Measurements from ENCODE around the gene OR2T35. TPM values are rescaled to one million over a fixed set of nuclear protein-coding genes. Genes with fewer than 3 reads are reported as not detected.
A peak's percentile ranks its signal among the peaks of the same experiment; 100 is the strongest.
"Not testable (repeated sequence)": the region's sequence is repeated elsewhere in the genome, so short reads cannot be mapped to it uniquely, and the experiment has no call there.

The OR2T35 gene, protein sequence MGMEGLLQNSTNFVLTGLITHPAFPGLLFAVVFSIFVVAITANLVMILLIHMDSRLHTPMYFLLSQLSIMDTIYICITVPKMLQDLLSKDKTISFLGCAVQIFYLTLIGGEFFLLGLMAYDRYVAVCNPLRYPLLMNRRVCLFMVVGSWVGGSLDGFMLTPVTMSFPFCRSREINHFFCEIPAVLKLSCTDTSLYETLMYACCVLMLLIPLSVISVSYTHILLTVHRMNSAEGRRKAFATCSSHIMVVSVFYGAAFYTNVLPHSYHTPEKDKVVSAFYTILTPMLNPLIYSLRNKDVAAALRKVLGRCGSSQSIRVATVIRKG
- not detected for polyA plus RNA-seq (2013, experiment 1 of 2)
- polyA plus RNA-seq (2013, experiment 2 of 2) = not detected

DNA sequence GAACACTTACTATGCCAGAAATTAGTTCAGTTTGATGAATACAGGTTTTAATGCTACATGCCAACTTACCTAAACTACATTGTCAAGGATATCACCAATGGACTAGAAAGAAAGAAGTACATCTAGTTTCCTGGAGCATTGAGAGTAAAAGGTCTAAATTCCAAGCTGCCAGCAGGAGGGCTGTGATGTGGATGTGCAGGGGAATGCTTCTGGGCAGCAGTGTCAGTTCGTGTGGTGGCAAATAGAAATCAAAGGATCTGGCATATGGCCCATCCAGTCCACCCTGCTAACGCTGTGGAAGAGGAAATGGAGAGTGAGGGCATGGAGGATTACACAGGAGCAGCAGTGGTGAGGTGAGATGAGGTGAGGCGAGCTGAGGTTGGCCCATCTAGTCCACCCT lies at the start of gene OR2T35:
OR2T35 (minus strand) TSS at position 101 of the 400 bp plus-strand sequence. CDS start 6,020 bp downstream, outside the sequence.
- not testable (repeated sequence) for H3K4me3 ChIP-seq (ENCODE audit: insufficient read depth in 1 of 2, low read depth in 1 of 2, low read length in 2 of 2); H3K4me1 ChIP-seq (ENCODE audit: control insufficient read depth, insufficient read depth, low read depth, low read length); H2BK12ac ChIP-seq (ENCODE audit: low read length in 2 of 2); H3K79me1 ChIP-seq (replicated peaks; ENCODE audit: low read length, poor library complexity, severe bottlenecking); H3K18ac ChIP-seq (ENCODE audit: low read depth in 1 of 2, low read length in 2 of 2); H2AK5ac ChIP-seq (ENCODE audit: low read length, severe bottlenecking); H3K23ac ChIP-seq (ENCODE audit: low read length in 2 of 2); H4K91ac ChIP-seq (ENCODE audit: low read length); H2BK120ac ChIP-seq (ENCODE audit: low read depth, low read length); H2AFZ ChIP-seq (ENCODE audit: low read depth, low read length); H3K4ac ChIP-seq (ENCODE audit: low read depth in 1 of 2, low read length in 2 of 2); H3K14ac ChIP-seq (ENCODE audit: low read length in 2 of 2); H3K9ac ChIP-seq (ENCODE audit: low read length); H2BK5ac ChIP-seq (ENCODE audit: low read depth, low read length, poor library complexity, severe bottlenecking); DNase-seq; H3K36me3 ChIP-seq (ENCODE audit: control insufficient read depth in 1 of 2, insufficient read depth in 2 of 2, low read depth in 1 of 2, low read length in 2 of 2); H4K8ac ChIP-seq (ENCODE audit: low read length); H3K27ac ChIP-seq (ENCODE audit: low read length, poor library complexity, severe bottlenecking); H2BK15ac ChIP-seq (ENCODE audit: low read depth, poor library complexity, severe bottlenecking); H3K9me3 ChIP-seq (ENCODE audit: control insufficient read depth, low read length); H3K27me3 ChIP-seq (ENCODE audit: control insufficient read depth in 1 of 2, insufficient read depth in 1 of 2, low read length in 2 of 2); H3K4me2 ChIP-seq (ENCODE audit: low read length, poor library complexity, severe bottlenecking)
- WGBS = no CpG with 5 or more reads among the region's 3 CpGs

DNA sequence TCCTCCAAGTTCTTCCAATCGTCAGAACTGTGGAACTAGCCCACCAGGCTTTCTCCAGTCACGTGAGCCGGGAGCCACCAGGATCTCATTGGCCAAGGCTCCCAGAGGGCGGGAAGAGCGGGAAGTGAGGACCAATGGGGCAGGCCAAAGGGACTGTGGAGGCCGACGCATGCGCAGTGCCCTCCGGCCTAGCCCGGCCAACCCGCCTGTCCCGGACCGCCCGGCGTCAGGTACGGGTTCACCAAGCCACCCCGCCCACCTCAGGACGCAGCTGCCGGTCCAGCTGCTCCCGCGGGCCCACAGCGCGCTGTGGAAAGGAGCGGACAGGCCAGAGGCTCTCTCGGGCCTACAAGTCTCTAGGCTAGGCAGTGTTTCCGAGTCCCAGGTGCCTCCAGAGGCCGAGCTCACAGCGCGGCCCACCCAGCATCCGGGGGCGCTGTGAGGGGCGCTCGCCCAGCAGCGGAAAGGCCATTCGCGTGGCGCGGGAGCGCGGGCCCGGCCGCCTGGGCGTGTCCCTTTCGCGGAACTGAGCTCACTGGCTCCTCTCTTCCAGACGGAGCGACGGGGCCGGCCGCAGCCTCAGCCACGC lies 46.6 kb upstream of the OR2T35 start:
- no peak overlapping the region for H3K4me3 ChIP-seq (ENCODE audit: insufficient read depth in 1 of 2, low read depth in 1 of 2, low read length in 2 of 2)
- H3K27ac ChIP-seq (ENCODE audit: low read length, poor library complexity, severe bottlenecking) = no peak overlapping the region
- no peak overlapping the region for H3K18ac ChIP-seq (ENCODE audit: low read depth in 1 of 2, low read length in 2 of 2)
- no peak overlapping the region for H3K4ac ChIP-seq (ENCODE audit: low read depth in 1 of 2, low read length in 2 of 2)
- H2BK5ac ChIP-seq (ENCODE audit: low read depth, low read length, poor library complexity, severe bottlenecking) = no peak overlapping the region
- peaks cover 16% of the 10 kb centered on the region for H3K9me3 ChIP-seq (ENCODE audit: control insufficient read depth, low read length)
- no peaks in the 10 kb centered on the region for H3K27me3 ChIP-seq (ENCODE audit: control insufficient read depth in 1 of 2, insufficient read depth in 1 of 2, low read length in 2 of 2)
- no peaks in the 10 kb centered on the region for H3K4me1 ChIP-seq (ENCODE audit: control insufficient read depth, insufficient read depth, low read depth, low read length)
- no peak overlapping the region for H3K4me2 ChIP-seq (ENCODE audit: low read length, poor library complexity, severe bottlenecking)
- H2AFZ ChIP-seq (ENCODE audit: low read depth, low read length) = no peak overlapping the region
- no peaks in the 10 kb centered on the region for H3K79me1 ChIP-seq (replicated peaks; ENCODE audit: low read length, poor library complexity, severe bottlenecking)
- H4K91ac ChIP-seq (ENCODE audit: low read length) = peak overlapping the region; percentile 15
- no peaks in the 10 kb centered on the region for H3K36me3 ChIP-seq (ENCODE audit: control insufficient read depth in 1 of 2, insufficient read depth in 2 of 2, low read depth in 1 of 2, low read length in 2 of 2)
- H2BK12ac ChIP-seq (ENCODE audit: low read length in 2 of 2) = no peak overlapping the region
- no peak overlapping the region for H3K23ac ChIP-seq (ENCODE audit: low read length in 2 of 2)
- no peak overlapping the region for H3K9ac ChIP-seq (ENCODE audit: low read length)
- H4K8ac ChIP-seq (ENCODE audit: low read length) = no peak overlapping the region
- no peak overlapping the region for H2BK120ac ChIP-seq (ENCODE audit: low read depth, low read length)
- no peak overlapping the region for H2AK5ac ChIP-seq (ENCODE audit: low read length, severe bottlenecking)
- H2BK15ac ChIP-seq (ENCODE audit: low read depth, poor library complexity, severe bottlenecking) = no peak overlapping the region
- WGBS = 90% methylated on average over 51 of the region's 51 CpGs
- no peak for DNase-seq
- no peak overlapping the region for H3K14ac ChIP-seq (ENCODE audit: low read length in 2 of 2)

DNA sequence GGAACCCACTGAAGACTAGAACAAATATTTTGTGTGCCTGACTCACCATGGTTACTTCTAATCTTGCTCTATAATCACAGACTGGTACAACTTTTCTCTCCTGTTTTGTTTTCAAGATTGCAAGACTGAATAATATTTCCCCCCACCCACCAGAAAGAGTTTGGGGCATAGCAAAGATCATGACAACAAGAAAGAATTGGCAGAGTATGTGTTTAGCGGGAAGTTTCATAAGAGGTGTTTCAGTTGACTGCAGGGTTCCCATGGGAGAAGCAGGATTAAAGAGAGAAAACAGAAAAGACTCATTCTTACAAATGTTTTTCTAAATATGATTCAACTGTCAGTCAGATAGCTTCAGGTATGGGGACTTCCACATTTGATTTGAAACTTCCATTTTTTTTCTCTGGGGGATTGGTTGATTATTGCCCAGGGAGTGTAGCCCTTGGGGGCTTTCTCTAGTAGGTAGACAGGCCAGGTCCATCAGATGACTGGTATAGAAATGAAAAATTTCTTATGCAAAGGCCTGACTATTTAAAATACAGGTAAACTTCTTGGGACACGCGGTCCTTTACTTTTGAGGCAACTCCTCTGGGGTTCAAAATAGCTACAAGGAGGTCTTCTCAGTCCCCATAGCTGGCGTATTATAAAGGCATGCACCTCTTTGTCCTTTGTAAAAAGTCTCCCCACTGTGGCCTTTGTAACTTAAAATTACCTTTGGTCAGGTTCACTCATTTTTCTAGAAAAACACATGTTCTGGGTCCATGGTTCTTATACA lies 43.6 kb upstream of the OR2T35 start:
- no peak overlapping the region for H3K9ac ChIP-seq (ENCODE audit: low read length)
- no peak overlapping the region for H3K18ac ChIP-seq (ENCODE audit: low read depth in 1 of 2, low read length in 2 of 2)
- no peaks in the 10 kb centered on the region for H3K79me1 ChIP-seq (replicated peaks; ENCODE audit: low read length, poor library complexity, severe bottlenecking)
- no peak overlapping the region for H4K8ac ChIP-seq (ENCODE audit: low read length)
- no peak overlapping the region for H2AFZ ChIP-seq (ENCODE audit: low read depth, low read length)
- no peaks in the 10 kb centered on the region for H3K27me3 ChIP-seq (ENCODE audit: control insufficient read depth in 1 of 2, insufficient read depth in 1 of 2, low read length in 2 of 2)
- H3K4ac ChIP-seq (ENCODE audit: low read depth in 1 of 2, low read length in 2 of 2) = no peak overlapping the region
- H3K4me1 ChIP-seq (ENCODE audit: control insufficient read depth, insufficient read depth, low read depth, low read length) = no peaks in the 10 kb centered on the region
- H2BK12ac ChIP-seq (ENCODE audit: low read length in 2 of 2) = no peak overlapping the region
- H3K9me3 ChIP-seq (ENCODE audit: control insufficient read depth, low read length) = peaks cover 20% of the 10 kb centered on the region
- DNase-seq = no peak
- H3K4me2 ChIP-seq (ENCODE audit: low read length, poor library complexity, severe bottlenecking) = no peak overlapping the region
- H3K27ac ChIP-seq (ENCODE audit: low read length, poor library complexity, severe bottlenecking) = no peak overlapping the region
- H3K36me3 ChIP-seq (ENCODE audit: control insufficient read depth in 1 of 2, insufficient read depth in 2 of 2, low read depth in 1 of 2, low read length in 2 of 2) = no peaks in the 10 kb centered on the region
- 59% methylated on average over 3 of the region's 4 CpGs for WGBS
- H2BK5ac ChIP-seq (ENCODE audit: low read depth, low read length, poor library complexity, severe bottlenecking) = no peak overlapping the region
- H2AK5ac ChIP-seq (ENCODE audit: low read length, severe bottlenecking) = no peak overlapping the region
- H2BK120ac ChIP-seq (ENCODE audit: low read depth, low read length) = no peak overlapping the region
- no peak overlapping the region for H3K4me3 ChIP-seq (ENCODE audit: insufficient read depth in 1 of 2, low read depth in 1 of 2, low read length in 2 of 2)
- no peak overlapping the region for H3K23ac ChIP-seq (ENCODE audit: low read length in 2 of 2)
- H3K14ac ChIP-seq (ENCODE audit: low read length in 2 of 2) = no peak overlapping the region
- H2BK15ac ChIP-seq (ENCODE audit: low read depth, poor library complexity, severe bottlenecking) = no peak overlapping the region
- H4K91ac ChIP-seq (ENCODE audit: low read length) = no peak overlapping the region

DNA sequence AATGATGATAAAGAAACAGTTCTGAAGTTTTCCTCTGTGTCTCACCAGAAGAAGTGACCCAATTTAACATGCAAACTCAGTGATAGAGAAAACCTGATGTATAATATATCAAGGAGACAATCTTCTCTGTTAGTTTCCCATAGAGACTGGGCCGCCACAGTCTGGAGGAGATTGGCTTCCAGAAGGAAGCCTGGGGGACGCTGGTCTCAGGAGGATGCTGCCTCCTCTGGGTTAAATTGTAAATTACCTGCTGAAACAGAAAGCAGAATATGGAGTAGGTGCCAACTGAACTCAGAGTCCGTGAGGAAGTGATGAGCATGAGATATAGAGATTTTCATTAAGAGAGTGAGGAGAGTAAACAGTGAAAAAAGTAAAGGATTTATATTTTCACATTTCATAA lies 41.7 kb upstream of the OR2T35 start:
- Histone ChIP-seq H3K14ac (ENCODE audit: low read length in 2 of 2) (no peak overlapping the region), H2BK12ac (ENCODE audit: low read length in 2 of 2) (no peak overlapping the region), H3K79me1 (replicated peaks; ENCODE audit: low read length, poor library complexity, severe bottlenecking) (no peaks in the 10 kb centered on the region), H3K4ac (ENCODE audit: low read depth in 1 of 2, low read length in 2 of 2) (no peak overlapping the region), H3K4me1 (ENCODE audit: control insufficient read depth, insufficient read depth, low read depth, low read length) (no peaks in the 10 kb centered on the region), H3K23ac (ENCODE audit: low read length in 2 of 2) (no peak overlapping the region), H3K18ac (ENCODE audit: low read depth in 1 of 2, low read length in 2 of 2) (no peak overlapping the region), H3K9me3 (ENCODE audit: control insufficient read depth, low read length) (peaks cover 16% of the 10 kb centered on the region), H2BK15ac (ENCODE audit: low read depth, poor library complexity, severe bottlenecking) (no peak overlapping the region), H2AFZ (ENCODE audit: low read depth, low read length) (no peak overlapping the region), H4K8ac (ENCODE audit: low read length) (no peak overlapping the region), H2BK120ac (ENCODE audit: low read depth, low read length) (no peak overlapping the region), H3K27me3 (ENCODE audit: control insufficient read depth in 1 of 2, insufficient read depth in 1 of 2, low read length in 2 of 2) (no peaks in the 10 kb centered on the region), H3K36me3 (ENCODE audit: control insufficient read depth in 1 of 2, insufficient read depth in 2 of 2, low read depth in 1 of 2, low read length in 2 of 2) (no peaks in the 10 kb centered on the region), H2AK5ac (ENCODE audit: low read length, severe bottlenecking) (no peak overlapping the region), H3K27ac (ENCODE audit: low read length, poor library complexity, severe bottlenecking) (no peak overlapping the region), H4K91ac (ENCODE audit: low read length) (no peak overlapping the region), H3K9ac (ENCODE audit: low read length) (no peak overlapping the region), H3K4me3 (ENCODE audit: insufficient read depth in 1 of 2, low read depth in 1 of 2, low read length in 2 of 2) (no peak overlapping the region), H2BK5ac (ENCODE audit: low read depth, low read length, poor library complexity, severe bottlenecking) (no peak overlapping the region), H3K4me2 (ENCODE audit: low read length, poor library complexity, severe bottlenecking) (no peak overlapping the region)
- 55% methylated on average over 2 of the region's 3 CpGs for WGBS
- DNase-seq = no peak
